HEK293 (cell line): ENCODE data around the gene NHLH1.

Experiments
- IKZF3 ChIP-seq: fragments of 450-650 bp; IDR thresholded peaks from 2 replicates; pipeline ENCODE4 v1.5.0; 2018; ENCODE audit warnings: missing biosample characterization, mild to moderate bottlenecking, missing genetic modification characterization, moderate library complexity
- KLF16 ChIP-seq: fragments of 450-650 bp; formaldehyde crosslinking; IDR thresholded peaks from 2 replicates; pipeline ENCODE4 v1.5.1; 2017; ENCODE audit warnings: missing biosample characterization, missing genetic modification characterization
- OVOL3 ChIP-seq: fragments of 450-650 bp; formaldehyde crosslinking; IDR thresholded peaks from 2 replicates; pipeline ENCODE4 v1.5.1; 2016; ENCODE audit warnings: missing biosample characterization, missing genetic modification characterization
- SP3 ChIP-seq: fragments of 450-650 bp; formaldehyde crosslinking; IDR thresholded peaks from 2 replicates; pipeline ENCODE4 v1.5.1; 2016; ENCODE audit warnings: missing biosample characterization, missing genetic modification characterization
- TCF7L2 ChIP-seq: IDR thresholded peaks from 2 replicates; pipeline ENCODE4 v1.6.1; 2011; ENCODE audit warnings: low read depth, mild to moderate bottlenecking, inconsistent platforms, low read length, moderate library complexity, borderline replicate concordance
- ZBTB20 ChIP-seq: fragments of 450-650 bp; formaldehyde crosslinking; IDR thresholded peaks from 2 replicates; pipeline ENCODE4 v1.5.1; 2016; ENCODE audit warnings: missing biosample characterization, missing genetic modification characterization
- ZBTB48 ChIP-seq: fragments of 450-650 bp; formaldehyde crosslinking; IDR thresholded peaks from 2 replicates; pipeline ENCODE4 v1.5.1; 2016; ENCODE audit warnings: missing biosample characterization, missing genetic modification characterization
- ZNF132 ChIP-seq: fragments of 450-650 bp; formaldehyde crosslinking; IDR thresholded peaks from 2 replicates; pipeline ENCODE4 v1.5.1; 2017; ENCODE audit warnings: missing biosample characterization, missing genetic modification characterization, borderline replicate concordance
- ZNF202 ChIP-seq: fragments of 450-650 bp; formaldehyde crosslinking; IDR thresholded peaks from 2 replicates; pipeline ENCODE4 v1.5.1; 2016; ENCODE audit warnings: missing biosample characterization, missing genetic modification characterization, borderline replicate concordance
- ZNF37A ChIP-seq: fragments of 450-650 bp; IDR thresholded peaks from 2 replicates; pipeline ENCODE4 v1.5.1; 2018; ENCODE audit warnings: missing biosample characterization, missing genetic modification characterization
- ZNF423 ChIP-seq: fragments of 450-650 bp; formaldehyde crosslinking; IDR thresholded peaks from 2 replicates; pipeline ENCODE4 v1.5.1; 2016; ENCODE audit warnings: missing biosample characterization, missing genetic modification characterization
- ZNF549 ChIP-seq: fragments of 450-650 bp; IDR thresholded peaks from 2 replicates; pipeline ENCODE4 v1.5.1; 2018; ENCODE audit warnings: missing biosample characterization, missing genetic modification characterization, mild to moderate bottlenecking, inconsistent platforms, moderate library complexity
- ZNF596 ChIP-seq: fragments of 450-650 bp; IDR thresholded peaks from 2 replicates; pipeline ENCODE4 v1.5.0; 2018; ENCODE audit warnings: missing biosample characterization, mild to moderate bottlenecking, missing genetic modification characterization, moderate library complexity
- ZNF610 ChIP-seq: fragments of 450-650 bp; formaldehyde crosslinking; IDR thresholded peaks from 2 replicates; pipeline ENCODE4 v1.5.1; 2016; ENCODE audit warnings: missing biosample characterization, missing genetic modification characterization, borderline replicate concordance
- ZNF623 ChIP-seq: fragments of 450-650 bp; formaldehyde crosslinking; IDR thresholded peaks from 2 replicates; pipeline ENCODE4 v1.5.1; 2016; ENCODE audit warnings: missing biosample characterization, missing genetic modification characterization
- ZNF707 ChIP-seq: fragments of 450-650 bp; formaldehyde crosslinking; IDR thresholded peaks from 2 replicates; pipeline ENCODE4 v1.5.1; 2016; ENCODE audit warnings: missing biosample characterization, missing genetic modification characterization
- ZNF747 ChIP-seq: fragments of 450-650 bp; formaldehyde crosslinking; IDR thresholded peaks from 2 replicates; pipeline ENCODE4 v1.5.1; 2016; ENCODE audit warnings: missing biosample characterization, missing genetic modification characterization
- ZNF768 ChIP-seq: fragments of 450-650 bp; formaldehyde crosslinking; IDR thresholded peaks from 2 replicates; pipeline ENCODE4 v1.5.1; 2018; ENCODE audit warnings: missing biosample characterization, mild to moderate bottlenecking, missing genetic modification characterization
- ZSCAN30 ChIP-seq: fragments of 450-650 bp; IDR thresholded peaks from 2 replicates; pipeline ENCODE4 v1.5.1; 2018; ENCODE audit warnings: missing biosample characterization, mild to moderate bottlenecking, missing genetic modification characterization, moderate library complexity
- TF ChIP-seq, protein P1 (sequence below): fragments of 450-650 bp; formaldehyde crosslinking; IDR thresholded peaks from 2 replicates; pipeline ENCODE4 v1.5.1; 2016; ENCODE audit warnings: missing biosample characterization, missing genetic modification characterization
- TF ChIP-seq, protein P2 (sequence below): fragments of 450-650 bp; formaldehyde crosslinking; IDR thresholded peaks from 2 replicates; pipeline ENCODE4 v1.5.1; 2016; ENCODE audit warnings: missing biosample characterization, missing genetic modification characterization
- TF ChIP-seq, protein P3 (sequence below): fragments of 450-650 bp; formaldehyde crosslinking; IDR thresholded peaks from 2 replicates; pipeline ENCODE4 v1.5.1; 2016; ENCODE audit warnings: missing biosample characterization, missing genetic modification characterization
- TF ChIP-seq, protein P4 (sequence below): fragments of 450-650 bp; formaldehyde crosslinking; IDR thresholded peaks from 2 replicates; pipeline ENCODE4 v1.5.1; 2016; ENCODE audit warnings: missing biosample characterization, missing genetic modification characterization
- TF ChIP-seq, protein P5 (sequence below): fragments of 450-650 bp; formaldehyde crosslinking; IDR thresholded peaks from 2 replicates; pipeline ENCODE4 v1.5.1; 2016; ENCODE audit warnings: missing biosample characterization, missing genetic modification characterization
- TF ChIP-seq, protein P6 (sequence below): fragments of 450-650 bp; IDR thresholded peaks from 2 replicates; pipeline ENCODE4 v1.5.1; 2018; ENCODE audit warnings: missing biosample characterization, mild to moderate bottlenecking, missing genetic modification characterization
- TF ChIP-seq, protein P7 (sequence below): fragments of 450-650 bp; formaldehyde crosslinking; IDR thresholded peaks from 2 replicates; pipeline ENCODE4 v1.5.1; 2016; ENCODE audit warnings: missing biosample characterization, missing genetic modification characterization

NHLH1 gene

DNA sequence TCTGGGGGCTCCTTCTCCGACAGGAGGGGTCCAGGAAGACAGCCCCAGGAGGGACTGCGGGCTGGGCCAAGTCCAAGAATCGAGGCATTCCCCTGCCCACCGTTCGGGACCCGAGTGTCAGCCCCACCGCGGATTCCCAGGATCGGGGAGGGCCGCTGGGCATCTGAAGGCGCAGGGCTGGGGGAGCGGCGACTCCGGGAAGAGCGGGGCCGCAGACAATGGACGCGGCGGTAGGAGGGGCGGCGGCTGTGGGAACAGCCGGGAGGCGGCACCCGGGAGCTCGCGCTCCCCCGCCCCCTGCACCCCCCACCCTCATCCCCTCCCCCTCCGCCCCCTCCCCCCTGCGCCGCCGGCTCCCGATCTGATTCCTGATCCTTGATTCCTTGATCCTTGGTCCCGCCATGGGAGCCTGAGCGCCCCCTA, 33.4 kb downstream of the NHLH1 start, which contains the start of gene VANGL2 (continued):
- TF ChIP-seq, protein P1, sequence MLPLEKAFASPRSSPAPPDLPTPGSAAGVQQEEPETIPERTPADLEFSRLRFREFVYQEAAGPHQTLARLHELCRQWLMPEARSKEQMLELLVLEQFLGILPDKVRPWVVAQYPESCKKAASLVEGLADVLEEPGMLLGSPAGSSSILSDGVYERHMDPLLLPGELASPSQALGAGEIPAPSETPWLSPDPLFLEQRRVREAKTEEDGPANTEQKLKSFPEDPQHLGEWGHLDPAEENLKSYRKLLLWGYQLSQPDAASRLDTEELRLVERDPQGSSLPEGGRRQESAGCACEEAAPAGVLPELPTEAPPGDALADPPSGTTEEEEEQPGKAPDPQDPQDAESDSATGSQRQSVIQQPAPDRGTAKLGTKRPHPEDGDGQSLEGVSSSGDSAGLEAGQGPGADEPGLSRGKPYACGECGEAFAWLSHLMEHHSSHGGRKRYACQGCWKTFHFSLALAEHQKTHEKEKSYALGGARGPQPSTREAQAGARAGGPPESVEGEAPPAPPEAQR (tag by site-specific recombination), result 0 out of 2 replicates have a peak, but pooled peaks have one; percentile 43
- TF ChIP-seq, protein P2, sequence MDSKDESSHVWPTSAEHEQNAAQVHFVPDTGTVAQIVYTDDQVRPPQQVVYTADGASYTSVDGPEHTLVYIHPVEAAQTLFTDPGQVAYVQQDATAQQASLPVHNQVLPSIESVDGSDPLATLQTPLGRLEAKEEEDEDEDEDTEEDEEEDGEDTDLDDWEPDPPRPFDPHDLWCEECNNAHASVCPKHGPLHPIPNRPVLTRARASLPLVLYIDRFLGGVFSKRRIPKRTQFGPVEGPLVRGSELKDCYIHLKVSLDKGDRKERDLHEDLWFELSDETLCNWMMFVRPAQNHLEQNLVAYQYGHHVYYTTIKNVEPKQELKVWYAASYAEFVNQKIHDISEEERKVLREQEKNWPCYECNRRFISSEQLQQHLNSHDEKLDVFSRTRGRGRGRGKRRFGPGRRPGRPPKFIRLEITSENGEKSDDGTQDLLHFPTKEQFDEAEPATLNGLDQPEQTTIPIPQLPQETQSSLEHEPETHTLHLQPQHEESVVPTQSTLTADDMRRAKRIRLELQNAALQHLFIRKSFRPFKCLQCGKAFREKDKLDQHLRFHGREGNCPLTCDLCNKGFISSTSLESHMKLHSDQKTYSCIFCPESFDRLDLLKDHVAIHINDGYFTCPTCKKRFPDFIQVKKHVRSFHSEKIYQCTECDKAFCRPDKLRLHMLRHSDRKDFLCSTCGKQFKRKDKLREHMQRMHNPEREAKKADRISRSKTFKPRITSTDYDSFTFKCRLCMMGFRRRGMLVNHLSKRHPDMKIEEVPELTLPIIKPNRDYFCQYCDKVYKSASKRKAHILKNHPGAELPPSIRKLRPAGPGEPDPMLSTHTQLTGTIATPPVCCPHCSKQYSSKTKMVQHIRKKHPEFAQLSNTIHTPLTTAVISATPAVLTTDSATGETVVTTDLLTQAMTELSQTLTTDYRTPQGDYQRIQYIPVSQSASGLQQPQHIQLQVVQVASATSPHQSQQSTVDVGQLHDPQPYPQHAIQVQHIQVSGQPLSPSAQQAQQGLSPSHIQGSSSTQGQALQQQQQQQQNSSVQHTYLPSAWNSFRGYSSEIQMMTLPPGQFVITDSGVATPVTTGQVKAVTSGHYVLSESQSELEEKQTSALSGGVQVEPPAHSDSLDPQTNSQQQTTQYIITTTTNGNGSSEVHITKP (tag by site-specific recombination), result peak; percentile 42
- TF ChIP-seq, protein P3, sequence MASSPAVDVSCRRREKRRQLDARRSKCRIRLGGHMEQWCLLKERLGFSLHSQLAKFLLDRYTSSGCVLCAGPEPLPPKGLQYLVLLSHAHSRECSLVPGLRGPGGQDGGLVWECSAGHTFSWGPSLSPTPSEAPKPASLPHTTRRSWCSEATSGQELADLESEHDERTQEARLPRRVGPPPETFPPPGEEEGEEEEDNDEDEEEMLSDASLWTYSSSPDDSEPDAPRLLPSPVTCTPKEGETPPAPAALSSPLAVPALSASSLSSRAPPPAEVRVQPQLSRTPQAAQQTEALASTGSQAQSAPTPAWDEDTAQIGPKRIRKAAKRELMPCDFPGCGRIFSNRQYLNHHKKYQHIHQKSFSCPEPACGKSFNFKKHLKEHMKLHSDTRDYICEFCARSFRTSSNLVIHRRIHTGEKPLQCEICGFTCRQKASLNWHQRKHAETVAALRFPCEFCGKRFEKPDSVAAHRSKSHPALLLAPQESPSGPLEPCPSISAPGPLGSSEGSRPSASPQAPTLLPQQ (tag by site-specific recombination), result peak; percentile 53
- TF ChIP-seq, protein P4, sequence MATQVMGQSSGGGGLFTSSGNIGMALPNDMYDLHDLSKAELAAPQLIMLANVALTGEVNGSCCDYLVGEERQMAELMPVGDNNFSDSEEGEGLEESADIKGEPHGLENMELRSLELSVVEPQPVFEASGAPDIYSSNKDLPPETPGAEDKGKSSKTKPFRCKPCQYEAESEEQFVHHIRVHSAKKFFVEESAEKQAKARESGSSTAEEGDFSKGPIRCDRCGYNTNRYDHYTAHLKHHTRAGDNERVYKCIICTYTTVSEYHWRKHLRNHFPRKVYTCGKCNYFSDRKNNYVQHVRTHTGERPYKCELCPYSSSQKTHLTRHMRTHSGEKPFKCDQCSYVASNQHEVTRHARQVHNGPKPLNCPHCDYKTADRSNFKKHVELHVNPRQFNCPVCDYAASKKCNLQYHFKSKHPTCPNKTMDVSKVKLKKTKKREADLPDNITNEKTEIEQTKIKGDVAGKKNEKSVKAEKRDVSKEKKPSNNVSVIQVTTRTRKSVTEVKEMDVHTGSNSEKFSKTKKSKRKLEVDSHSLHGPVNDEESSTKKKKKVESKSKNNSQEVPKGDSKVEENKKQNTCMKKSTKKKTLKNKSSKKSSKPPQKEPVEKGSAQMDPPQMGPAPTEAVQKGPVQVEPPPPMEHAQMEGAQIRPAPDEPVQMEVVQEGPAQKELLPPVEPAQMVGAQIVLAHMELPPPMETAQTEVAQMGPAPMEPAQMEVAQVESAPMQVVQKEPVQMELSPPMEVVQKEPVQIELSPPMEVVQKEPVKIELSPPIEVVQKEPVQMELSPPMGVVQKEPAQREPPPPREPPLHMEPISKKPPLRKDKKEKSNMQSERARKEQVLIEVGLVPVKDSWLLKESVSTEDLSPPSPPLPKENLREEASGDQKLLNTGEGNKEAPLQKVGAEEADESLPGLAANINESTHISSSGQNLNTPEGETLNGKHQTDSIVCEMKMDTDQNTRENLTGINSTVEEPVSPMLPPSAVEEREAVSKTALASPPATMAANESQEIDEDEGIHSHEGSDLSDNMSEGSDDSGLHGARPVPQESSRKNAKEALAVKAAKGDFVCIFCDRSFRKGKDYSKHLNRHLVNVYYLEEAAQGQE (tag by site-specific recombination), result no peak
- TF ChIP-seq ZNF202 (tag by site-specific recombination) (no peak), ZNF623 (tag by site-specific recombination) (no peak), ZNF423 (tag by site-specific recombination) (0 out of 2 replicates have a peak, but pooled peaks have one; percentile 19), ZNF707 (tag by site-specific recombination) (no peak), IKZF3 (tag by site-specific recombination) (peak; percentile 90), OVOL3 (tag by site-specific recombination) (no peak), TCF7L2 (no peak), ZBTB20 (no peak), ZNF37A (tag by site-specific recombination) (no peak), ZNF610 (no peak; the same call in 1 of the 2 replicates), ZNF549 (tag by site-specific recombination) (no peak), KLF16 (0 out of 2 replicates have a peak, but pooled peaks have one; percentile 58), ZBTB48 (peak; percentile 63; the same call in 1 of the 2 replicates), ZNF596 (no peak), SP3 (tag by site-specific recombination) (peak; percentile 53), ZNF132 (tag by site-specific recombination) (no peak), ZSCAN30 (tag by site-specific recombination) (peak; percentile 99), ZNF747 (no peak), ZNF768 (tag by site-specific recombination) (no peak)
- TF ChIP-seq, protein P5, sequence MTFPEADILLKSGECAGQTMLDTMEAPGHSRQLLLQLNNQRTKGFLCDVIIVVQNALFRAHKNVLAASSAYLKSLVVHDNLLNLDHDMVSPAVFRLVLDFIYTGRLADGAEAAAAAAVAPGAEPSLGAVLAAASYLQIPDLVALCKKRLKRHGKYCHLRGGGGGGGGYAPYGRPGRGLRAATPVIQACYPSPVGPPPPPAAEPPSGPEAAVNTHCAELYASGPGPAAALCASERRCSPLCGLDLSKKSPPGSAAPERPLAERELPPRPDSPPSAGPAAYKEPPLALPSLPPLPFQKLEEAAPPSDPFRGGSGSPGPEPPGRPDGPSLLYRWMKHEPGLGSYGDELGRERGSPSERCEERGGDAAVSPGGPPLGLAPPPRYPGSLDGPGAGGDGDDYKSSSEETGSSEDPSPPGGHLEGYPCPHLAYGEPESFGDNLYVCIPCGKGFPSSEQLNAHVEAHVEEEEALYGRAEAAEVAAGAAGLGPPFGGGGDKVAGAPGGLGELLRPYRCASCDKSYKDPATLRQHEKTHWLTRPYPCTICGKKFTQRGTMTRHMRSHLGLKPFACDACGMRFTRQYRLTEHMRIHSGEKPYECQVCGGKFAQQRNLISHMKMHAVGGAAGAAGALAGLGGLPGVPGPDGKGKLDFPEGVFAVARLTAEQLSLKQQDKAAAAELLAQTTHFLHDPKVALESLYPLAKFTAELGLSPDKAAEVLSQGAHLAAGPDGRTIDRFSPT (tag by site-specific recombination), result peak; percentile 83
- TF ChIP-seq, protein P6, sequence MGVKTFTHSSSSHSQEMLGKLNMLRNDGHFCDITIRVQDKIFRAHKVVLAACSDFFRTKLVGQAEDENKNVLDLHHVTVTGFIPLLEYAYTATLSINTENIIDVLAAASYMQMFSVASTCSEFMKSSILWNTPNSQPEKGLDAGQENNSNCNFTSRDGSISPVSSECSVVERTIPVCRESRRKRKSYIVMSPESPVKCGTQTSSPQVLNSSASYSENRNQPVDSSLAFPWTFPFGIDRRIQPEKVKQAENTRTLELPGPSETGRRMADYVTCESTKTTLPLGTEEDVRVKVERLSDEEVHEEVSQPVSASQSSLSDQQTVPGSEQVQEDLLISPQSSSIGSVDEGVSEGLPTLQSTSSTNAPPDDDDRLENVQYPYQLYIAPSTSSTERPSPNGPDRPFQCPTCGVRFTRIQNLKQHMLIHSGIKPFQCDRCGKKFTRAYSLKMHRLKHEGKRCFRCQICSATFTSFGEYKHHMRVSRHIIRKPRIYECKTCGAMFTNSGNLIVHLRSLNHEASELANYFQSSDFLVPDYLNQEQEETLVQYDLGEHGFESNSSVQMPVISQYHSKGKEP (tag by site-specific recombination), result no peak
- TF ChIP-seq, protein P7, sequence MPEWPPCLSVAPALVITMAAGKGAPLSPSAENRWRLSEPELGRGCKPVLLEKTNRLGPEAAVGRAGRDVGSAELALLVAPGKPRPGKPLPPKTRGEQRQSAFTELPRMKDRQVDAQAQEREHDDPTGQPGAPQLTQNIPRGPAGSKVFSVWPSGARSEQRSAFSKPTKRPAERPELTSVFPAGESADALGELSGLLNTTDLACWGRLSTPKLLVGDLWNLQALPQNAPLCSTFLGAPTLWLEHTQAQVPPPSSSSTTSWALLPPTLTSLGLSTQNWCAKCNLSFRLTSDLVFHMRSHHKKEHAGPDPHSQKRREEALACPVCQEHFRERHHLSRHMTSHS (tag by site-specific recombination), result no peak
